Activated CD4-positive, alpha-beta memory T cell treated with anti-CD3 and anti-CD28 coated beads for 36 hours (primary cell): ENCODE measurements around the gene CNOT6. TPM values are rescaled to one million over a fixed set of nuclear protein-coding genes. Genes with fewer than 3 reads are reported as not detected.
"Not testable (repeated sequence)": the region's sequence is repeated elsewhere in the genome, so short reads cannot be mapped to it uniquely, and the experiment has no call there.

Source experiments
- CTCF ChIA-PET: fragments of 350-600 bp; sonication (Branson Sonifier 250); formaldehyde crosslinking; loops from one replicate; lab custom pipeline; 2021; ENCODE audit warnings: antibody characterized with exemption, inconsistent platforms; lab: Charles Lee
- POLR2A ChIA-PET: fragments of 350-600 bp; sonication (Branson Sonifier 250); formaldehyde crosslinking; loops from one replicate; lab custom pipeline; 2021; ENCODE audit warnings: antibody characterized with exemption; lab: Charles Lee
- DNase-seq: peaks from one replicate; pipeline ENCODE4 v3.0.0-alpha.2; 2020
- H3K27ac Mint-ChIP-seq: one replicate; pipeline ENCODE4 v1.8.0; 2021; ENCODE audit warnings: mixed read lengths
- H3K27me3 Mint-ChIP-seq: one replicate; pipeline ENCODE4 v1.8.0; 2021; ENCODE audit warnings: mixed read lengths
- H3K36me3 Mint-ChIP-seq: one replicate; pipeline ENCODE4 v1.8.0; 2021; ENCODE audit warnings: mixed read lengths
- H3K4me1 Mint-ChIP-seq: one replicate; pipeline ENCODE4 v1.8.0; 2021; ENCODE audit warnings: low read depth, mixed read lengths
- H3K4me3 Mint-ChIP-seq: one replicate; pipeline ENCODE4 v1.8.0; 2021; ENCODE audit warnings: mild to moderate bottlenecking, mixed read lengths
- H3K9me3 Mint-ChIP-seq: one replicate; pipeline ENCODE4 v1.8.0; 2021; ENCODE audit warnings: mixed read lengths
- intact Hi-C: fragments of 100-400 bp; cut with micrococcal nuclease; formaldehyde crosslinking; loops from one replicate; pipeline ENCODE4 v1.15.1; 2023
- total RNA-seq, 2 experiments: library from RNA; stranded (reverse); gene quantifications; one replicate each; pipeline ENCODE4 v1.2.3, GENCODE V29; 2021

Gene CNOT6
- total RNA-seq, 2 experiments from 2014 or later = 32.0 to 35.2 TPM

- POLR2A ChIA-PET = no interaction called here
- CTCF ChIA-PET = no interaction called here
- H3K27ac Mint-ChIP-seq = no peak overlapping the region
- H3K36me3 Mint-ChIP-seq = no peaks in the 10 kb centered on the region
- no peaks in the 10 kb centered on the region for H3K9me3 Mint-ChIP-seq
- intact Hi-C loops = no loop called here
- H3K4me1 Mint-ChIP-seq = no peaks in the 10 kb centered on the region
- H3K27me3 Mint-ChIP-seq = no peaks in the 10 kb centered on the region
- no peak overlapping the region for H3K4me3 Mint-ChIP-seq
- DNase-seq = no peak
Measured at GRCh38 chr5:180466316-180466715, 27.9 kb upstream of the CNOT6 start.

GRCh38 chr5:180467028-180467975 is 26.9 kb upstream of the CNOT6 start:
- no peak overlapping the region for H3K4me3 Mint-ChIP-seq
- no peak for DNase-seq
- no peaks in the 10 kb centered on the region for H3K36me3 Mint-ChIP-seq
- intact Hi-C loops = no loop called here
- H3K9me3 Mint-ChIP-seq = no peaks in the 10 kb centered on the region
- ChIA-PET POLR2A (no interaction called here), CTCF (interaction anchor here (1.0 kb wide), 2 partner anchors 71 to 297 kb away, joined by 3 to 5 read pairs; no protein-coding TSS in a partner anchor)
- H3K27me3 Mint-ChIP-seq = peaks cover 1% of the 10 kb centered on the region
- H3K27ac Mint-ChIP-seq = no peak overlapping the region
- H3K4me1 Mint-ChIP-seq = no peaks in the 10 kb centered on the region

- H3K27me3 Mint-ChIP-seq = peaks cover 1% of the 10 kb centered on the region
- no peaks in the 10 kb centered on the region for H3K9me3 Mint-ChIP-seq
- no peak for DNase-seq
- ChIA-PET POLR2A (no interaction called here), CTCF (interaction anchor here (1.0 kb wide), 2 partner anchors 71 to 296 kb away, joined by 3 to 5 read pairs; no protein-coding TSS in a partner anchor)
- H3K4me1 Mint-ChIP-seq = no peaks in the 10 kb centered on the region
- H3K36me3 Mint-ChIP-seq = no peaks in the 10 kb centered on the region
- no peak overlapping the region for H3K4me3 Mint-ChIP-seq
- intact Hi-C loops = no loop called here
- no peak overlapping the region for H3K27ac Mint-ChIP-seq
Measured at GRCh38 chr5:180467989-180468731, 26.0 kb upstream of the CNOT6 start.

- H3K27ac Mint-ChIP-seq = no peak overlapping the region
- ChIA-PET POLR2A (no interaction called here), CTCF (interaction anchor here (1.0 kb wide), 1 partner anchor 295 kb away, joined by 5 read pairs; no protein-coding TSS in a partner anchor)
- no peaks in the 10 kb centered on the region for H3K9me3 Mint-ChIP-seq
- peaks cover 1% of the 10 kb centered on the region for H3K27me3 Mint-ChIP-seq
- no peak overlapping the region for H3K4me3 Mint-ChIP-seq
- intact Hi-C loops = no loop called here
- H3K36me3 Mint-ChIP-seq = no peaks in the 10 kb centered on the region
- DNase-seq = no peak
- no peaks in the 10 kb centered on the region for H3K4me1 Mint-ChIP-seq
Measured at GRCh38 chr5:180468732-180469585, 25.2 kb upstream of the CNOT6 start.

GRCh38 chr5:180469586-180469865 is 24.7 kb upstream of the CNOT6 start:
- intact Hi-C loops = no loop called here
- no peaks in the 10 kb centered on the region for H3K4me1 Mint-ChIP-seq
- no peaks in the 10 kb centered on the region for H3K9me3 Mint-ChIP-seq
- ChIA-PET POLR2A (no interaction called here), CTCF (no interaction called here)
- no peaks in the 10 kb centered on the region for H3K36me3 Mint-ChIP-seq
- no peak for DNase-seq
- no peak overlapping the region for H3K4me3 Mint-ChIP-seq
- H3K27ac Mint-ChIP-seq = no peak overlapping the region
- H3K27me3 Mint-ChIP-seq = peaks cover 1% of the 10 kb centered on the region

- no peak overlapping the region for H3K27ac Mint-ChIP-seq
- no peaks in the 10 kb centered on the region for H3K36me3 Mint-ChIP-seq
- H3K9me3 Mint-ChIP-seq = no peaks in the 10 kb centered on the region
- H3K27me3 Mint-ChIP-seq = peaks cover 1% of the 10 kb centered on the region
- DNase-seq = no peak
- no peaks in the 10 kb centered on the region for H3K4me1 Mint-ChIP-seq
- no peak overlapping the region for H3K4me3 Mint-ChIP-seq
- intact Hi-C loops = no loop called here
- CTCF ChIA-PET = interaction anchor here (2.3 kb wide), 1 partner anchor 48 kb away, joined by 5 read pairs; no protein-coding TSS in a partner anchor
- POLR2A ChIA-PET = no interaction called here
Measured at GRCh38 chr5:180469866-180470265, 24.3 kb upstream of the CNOT6 start.

- no peak for DNase-seq
- intact Hi-C loops = no loop called here
- Mint-ChIP-seq H3K36me3 (no peaks in the 10 kb centered on the region), H3K4me3 (no peak overlapping the region), H3K27ac (no peak overlapping the region), H3K27me3 (peaks cover 1% of the 10 kb centered on the region), H3K4me1 (no peaks in the 10 kb centered on the region), H3K9me3 (no peaks in the 10 kb centered on the region)
- CTCF ChIA-PET = interaction anchor here (0.6 to 2.3 kb wide), 7 partner anchors 8 to 195 kb away, joined by 3 to 9 read pairs (median 4); no protein-coding TSS in a partner anchor
- POLR2A ChIA-PET = no interaction called here
Measured at GRCh38 chr5:180470361-180470760, 23.8 kb upstream of the CNOT6 start.

GRCh38 chr5:180470966-180471582 is 23.1 kb upstream of the CNOT6 start:
- Mint-ChIP-seq H3K4me1 (no peaks in the 10 kb centered on the region), H3K9me3 (no peaks in the 10 kb centered on the region), H3K36me3 (no peaks in the 10 kb centered on the region), H3K4me3 (no peak overlapping the region), H3K27me3 (peaks cover 1% of the 10 kb centered on the region), H3K27ac (no peak overlapping the region)
- CTCF ChIA-PET = interaction anchor here (0.6 to 2.3 kb wide), 9 partner anchors 9 to 196 kb away, joined by 3 to 9 read pairs (median 3); no protein-coding TSS in a partner anchor
- peak; percentile 58 for DNase-seq
- intact Hi-C loops = loop anchor here (1.0 kb wide), 1 partner anchor 178 kb away; no protein-coding TSS in a partner anchor
- POLR2A ChIA-PET = no interaction called here

GRCh38 chr5:180471866-180472265 is 22.3 kb upstream of the CNOT6 start:
- no peak for DNase-seq
- Mint-ChIP-seq H3K36me3 (no peaks in the 10 kb centered on the region), H3K9me3 (no peaks in the 10 kb centered on the region), H3K27me3 (peaks cover 1% of the 10 kb centered on the region), H3K27ac (no peak overlapping the region), H3K4me1 (no peaks in the 10 kb centered on the region), H3K4me3 (no peak overlapping the region)
- intact Hi-C loops = loop anchor here (1.0 kb wide), 1 partner anchor 179 kb away; no protein-coding TSS in a partner anchor
- ChIA-PET CTCF (interaction anchor here (0.6 to 2.3 kb wide), 7 partner anchors 11 to 178 kb away, joined by 3 to 9 read pairs (median 4); no protein-coding TSS in a partner anchor), POLR2A (no interaction called here)

GRCh38 chr5:180472269-180472668 is 21.9 kb upstream of the CNOT6 start:
- intact Hi-C loops = no loop called here
- H3K27ac Mint-ChIP-seq = no peak overlapping the region
- H3K27me3 Mint-ChIP-seq = peaks cover 1% of the 10 kb centered on the region
- no peak for DNase-seq
- H3K4me3 Mint-ChIP-seq = no peak overlapping the region
- H3K36me3 Mint-ChIP-seq = no peaks in the 10 kb centered on the region
- no peaks in the 10 kb centered on the region for H3K4me1 Mint-ChIP-seq
- ChIA-PET POLR2A (no interaction called here), CTCF (interaction anchor here (0.9 to 2.0 kb wide), 5 partner anchors 11 to 179 kb away, joined by 4 to 7 read pairs (median 4); no protein-coding TSS in a partner anchor)
- H3K9me3 Mint-ChIP-seq = no peaks in the 10 kb centered on the region

GRCh38 chr5:180473386-180473785 is 20.8 kb upstream of the CNOT6 start:
- CTCF ChIA-PET = interaction anchor here (1.0 to 1.8 kb wide), 4 partner anchors 133 to 180 kb away, joined by 3 to 7 read pairs (median 4); no protein-coding TSS in a partner anchor
- H3K4me3 Mint-ChIP-seq, H3K27ac Mint-ChIP-seq, POLR2A ChIA-PET, DNase-seq, intact Hi-C loops, H3K9me3 Mint-ChIP-seq, H3K27me3 Mint-ChIP-seq, H3K4me1 Mint-ChIP-seq, H3K36me3 Mint-ChIP-seq: not testable (repeated sequence)
